NOMO-1 treated with dmso at 0.1 percent for 144 hours (cell line): Measurements from ENCODE around the gene ROBO4.

Experiments
- DNase-seq: peaks from one replicate; lab custom pipeline; 2025; ENCODE audit not compliant: unreplicated experiment; lab: John Stamatoyannopoulos, UW

The ROBO4 gene

GRCh38 chr11:124897674-124898262 lies at the start of gene ROBO4:
Gene ROBO4 (minus strand): TSS chr11:124897865. CDS start chr11:124897795, 70 bp downstream.
- no peak for DNase-seq

DNA sequence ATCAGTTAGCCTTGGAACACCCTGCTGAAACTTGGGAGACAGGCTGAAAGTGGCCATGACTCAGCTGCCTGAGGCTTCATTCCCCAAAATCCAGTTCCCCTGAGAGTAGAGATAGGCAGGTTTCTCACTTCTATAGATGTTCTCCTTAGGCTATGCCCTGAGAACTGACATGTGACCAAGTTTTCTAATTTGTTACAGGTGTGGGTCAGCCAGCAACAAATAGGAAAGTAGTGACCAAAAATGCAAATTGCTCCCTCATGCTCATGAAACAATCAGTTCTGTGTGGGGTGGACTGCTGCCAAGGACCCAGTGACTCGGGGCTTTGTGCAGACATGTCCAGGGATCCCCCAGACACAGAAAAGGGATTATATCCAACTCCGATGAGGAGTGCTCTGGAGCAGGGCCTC lies 49.1 kb upstream of the ROBO4 start:
- no peak for DNase-seq

GRCh38 chr11:124945826-124946225 lies 48.2 kb upstream of the ROBO4 start:
- no peak for DNase-seq

DNA sequence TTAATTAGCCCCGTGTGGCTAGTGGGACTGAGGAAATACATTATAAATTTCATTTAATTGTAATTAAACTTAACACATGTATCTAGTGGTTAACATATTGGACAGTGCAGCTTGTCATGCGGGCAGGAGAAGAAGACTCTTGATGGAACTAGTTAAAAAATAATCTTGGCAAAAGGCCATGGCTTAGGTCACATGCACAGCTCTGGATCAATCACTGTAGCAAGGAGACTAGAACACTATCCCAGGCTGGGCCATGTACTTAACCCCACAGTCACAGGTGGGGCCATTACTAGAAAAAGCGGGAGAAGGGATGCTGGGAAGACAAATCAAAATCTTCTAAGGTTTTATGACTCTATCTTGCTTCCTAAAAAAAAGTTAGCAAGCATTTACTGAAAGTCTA lies 46.9 kb upstream of the ROBO4 start:
- no peak for DNase-seq

DNA sequence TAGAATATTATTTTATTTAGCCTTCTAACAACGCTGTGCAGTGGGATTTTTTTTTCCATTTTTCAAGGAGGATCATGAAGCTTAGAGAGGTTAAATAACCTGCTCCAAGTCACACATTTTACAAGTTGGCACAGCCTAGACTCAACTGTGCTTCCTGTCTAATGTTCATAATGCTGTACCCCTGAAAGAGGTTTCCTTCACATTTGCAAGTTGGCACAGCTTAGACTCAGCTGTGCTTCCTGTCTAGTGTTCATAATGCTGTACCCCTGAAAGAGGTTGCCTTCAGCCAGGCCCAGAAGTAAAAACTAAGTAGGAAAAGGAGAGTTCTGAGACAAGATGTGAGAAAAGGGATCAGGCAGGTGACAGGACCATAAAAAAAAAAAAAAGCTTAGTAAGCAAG lies 46.1 kb upstream of the ROBO4 start:
- no peak for DNase-seq

GRCh38 chr11:124943254-124943616 lies 45.6 kb upstream of the ROBO4 start:
- no peak for DNase-seq

DNA sequence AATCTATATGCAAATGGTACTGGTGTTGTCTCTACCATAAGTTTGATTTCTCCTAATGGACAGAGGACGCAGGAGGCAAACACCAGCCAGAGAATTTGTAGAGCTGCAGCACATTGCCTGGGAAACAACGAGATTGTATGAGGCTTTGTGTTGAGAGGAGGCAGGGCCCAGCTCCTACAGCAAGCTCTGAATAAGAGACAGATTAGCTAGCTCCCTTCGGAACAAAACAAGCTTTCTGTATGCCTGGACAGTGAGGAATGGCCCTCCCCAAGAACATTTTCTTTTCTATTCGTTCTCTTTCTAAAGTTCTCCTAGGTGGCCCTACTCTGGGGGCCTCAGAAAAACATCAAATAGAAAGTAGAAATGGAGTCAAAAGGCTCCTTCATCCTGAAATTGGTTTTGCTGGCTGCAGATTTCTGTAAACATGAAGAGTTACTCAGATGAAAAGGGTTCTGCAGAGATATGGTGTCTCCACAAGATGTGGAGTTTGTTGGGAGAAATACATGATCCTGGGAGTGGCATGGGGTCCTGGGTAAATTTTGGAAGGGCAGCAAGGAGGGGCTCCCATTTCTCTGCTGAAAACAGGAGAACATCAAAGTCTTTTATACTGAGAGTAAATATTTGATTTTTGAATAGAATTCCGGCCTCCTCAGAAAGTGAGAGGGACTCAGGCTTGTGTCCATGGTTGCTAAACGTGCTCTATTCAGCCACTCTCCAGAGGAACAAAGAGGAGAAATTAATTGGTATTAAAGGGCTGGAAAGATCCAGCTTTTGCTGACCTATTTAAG lies 45.0 kb upstream of the ROBO4 start:
- no peak for DNase-seq

DNA sequence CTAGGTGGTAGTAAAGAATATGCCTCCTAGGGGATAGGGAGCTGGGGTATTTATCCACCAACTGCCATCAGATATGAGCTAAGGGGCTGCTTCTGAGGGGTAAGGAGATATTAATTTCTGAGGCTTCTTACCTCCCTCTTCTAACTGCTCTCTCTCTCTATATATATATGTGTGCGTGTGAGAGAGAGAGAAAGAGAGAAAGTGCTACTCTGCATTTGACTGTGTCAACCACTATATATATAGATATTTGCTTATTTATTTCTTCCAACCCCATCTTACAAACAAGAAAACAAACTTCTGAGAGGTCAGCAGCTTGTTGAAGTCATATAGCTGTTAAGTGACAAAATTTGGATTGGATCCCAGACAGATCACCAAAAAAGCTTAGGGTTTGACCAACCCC lies 44.0 kb upstream of the ROBO4 start:
- no peak for DNase-seq

GRCh38 chr11:124938970-124939369 lies 41.3 kb upstream of the ROBO4 start:
- no peak for DNase-seq

- DNase-seq = no peak
Measured at GRCh38 chr11:124938206-124938765, 40.6 kb upstream of the ROBO4 start.

- no peak for DNase-seq
Measured at GRCh38 chr11:124937336-124937935, 39.8 kb upstream of the ROBO4 start.

- DNase-seq = no peak
Measured at GRCh38 chr11:124935548-124936514, 38.2 kb upstream of the ROBO4 start, which contains the start of gene HEPACAM. Gene HEPACAM (minus strand): TSS chr11:124936047. CDS start chr11:124936006, 41 bp downstream.

- DNase-seq = no peak
Measured at GRCh38 chr11:124934862-124935547, 37.3 kb upstream of the ROBO4 start.

DNA sequence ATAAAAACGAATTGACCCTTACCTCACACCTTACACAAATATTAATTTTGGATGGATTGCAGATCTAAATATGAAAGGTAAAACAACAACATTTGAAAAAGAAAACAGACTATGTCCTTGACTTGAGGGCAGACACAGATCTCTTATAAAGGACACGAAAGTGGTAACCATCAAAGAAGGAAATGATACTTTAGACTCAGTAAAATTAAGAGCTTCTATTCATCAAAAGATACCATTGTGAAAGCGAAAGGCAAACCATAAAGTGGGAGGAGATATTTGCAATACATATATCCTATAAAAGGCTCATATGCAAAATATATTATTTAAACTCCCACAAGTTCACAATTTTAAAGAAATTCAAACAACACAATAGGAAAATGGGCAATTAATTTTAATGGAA lies 33.1 kb upstream of the ROBO4 start:
- no peak for DNase-seq

GRCh38 chr11:124928942-124929665 lies 31.4 kb upstream of the ROBO4 start:
- DNase-seq = no peak

GRCh38 chr11:124923296-124923695 lies 25.6 kb upstream of the ROBO4 start:
- DNase-seq = no peak

- no peak for DNase-seq
Measured at GRCh38 chr11:124922831-124923230, 25.2 kb upstream of the ROBO4 start.

- DNase-seq = no peak
Measured at GRCh38 chr11:124920870-124921609, 23.4 kb upstream of the ROBO4 start.

DNA sequence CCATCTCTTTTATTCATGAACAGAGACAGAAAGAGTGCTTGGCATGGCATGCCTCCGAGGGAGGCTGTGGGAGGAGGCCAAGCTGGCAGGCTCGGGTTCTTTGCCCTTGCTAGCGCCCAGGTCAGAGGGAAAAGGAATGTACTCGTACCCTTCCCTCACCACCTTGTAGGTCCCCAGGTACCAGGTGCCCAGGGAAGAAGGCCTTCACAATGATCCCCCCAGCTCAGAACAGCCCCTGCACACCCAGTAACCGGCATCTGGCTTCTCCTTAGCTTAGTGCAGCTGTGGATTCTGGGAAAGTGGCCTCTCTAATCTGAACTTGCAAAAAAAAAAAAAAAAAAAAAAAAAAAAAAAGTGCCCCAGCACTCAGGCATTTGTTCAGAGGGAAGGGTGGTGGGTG lies 22.7 kb upstream of the ROBO4 start:
- no peak for DNase-seq
